ENCODE results near the gene PIK3CG. TPM values are rescaled to one million over a fixed set of nuclear protein-coding genes. Genes with fewer than 3 reads are reported as not detected.

Gene PIK3CG
- total and polyA plus RNA-seq, 3 donors from 2014 or later: 6.5 to 10.3 (median 9.3) TPM

DNA sequence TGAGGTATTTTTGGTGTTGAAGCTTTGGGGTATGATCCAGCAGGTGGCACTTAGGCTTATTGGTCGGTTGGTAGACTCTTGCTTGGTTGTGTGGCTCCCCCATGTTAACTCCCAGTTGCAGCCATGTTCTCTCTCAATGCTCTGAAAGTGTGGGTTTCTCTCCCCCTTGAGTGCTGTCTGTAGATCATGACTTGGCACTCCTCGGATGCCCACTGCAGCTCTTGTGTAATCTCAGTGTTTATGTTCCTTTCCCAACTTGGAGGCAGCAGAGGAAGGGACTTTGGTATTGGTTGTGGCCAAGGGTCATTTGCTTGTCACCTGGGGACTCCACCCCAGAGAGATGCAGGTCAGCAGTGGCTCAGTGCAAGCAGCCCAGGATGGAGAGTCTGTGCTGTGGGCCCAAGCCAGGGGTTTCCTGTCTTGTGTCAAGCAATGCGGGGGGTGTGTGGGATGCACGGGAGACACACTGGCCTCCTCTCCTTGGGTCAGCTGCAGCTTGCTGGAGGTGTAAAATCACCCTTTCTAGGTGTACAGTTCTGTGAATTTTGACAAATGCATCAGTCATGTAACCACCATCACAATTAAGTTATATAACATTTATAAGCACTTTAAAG is 36.9 kb downstream of the PIK3CG start:
- no peak for DNase-seq
- Histone ChIP-seq H3K4me1 (no peaks in the 10 kb centered on the region), H3K36me3 (ENCODE audit: low read depth, missing control alignments) (no peaks in the 10 kb centered on the region), H3K27ac (no peak overlapping the region), H3K9me3 (no peaks in the 10 kb centered on the region), H3K4me3 (no peak overlapping the region), H3K27me3 (no peaks in the 10 kb centered on the region)
- no peak for TF ChIP-seq POLR2A (IDR thresholded peaks at IDR 0.05)
- TF ChIP-seq, protein P1, sequence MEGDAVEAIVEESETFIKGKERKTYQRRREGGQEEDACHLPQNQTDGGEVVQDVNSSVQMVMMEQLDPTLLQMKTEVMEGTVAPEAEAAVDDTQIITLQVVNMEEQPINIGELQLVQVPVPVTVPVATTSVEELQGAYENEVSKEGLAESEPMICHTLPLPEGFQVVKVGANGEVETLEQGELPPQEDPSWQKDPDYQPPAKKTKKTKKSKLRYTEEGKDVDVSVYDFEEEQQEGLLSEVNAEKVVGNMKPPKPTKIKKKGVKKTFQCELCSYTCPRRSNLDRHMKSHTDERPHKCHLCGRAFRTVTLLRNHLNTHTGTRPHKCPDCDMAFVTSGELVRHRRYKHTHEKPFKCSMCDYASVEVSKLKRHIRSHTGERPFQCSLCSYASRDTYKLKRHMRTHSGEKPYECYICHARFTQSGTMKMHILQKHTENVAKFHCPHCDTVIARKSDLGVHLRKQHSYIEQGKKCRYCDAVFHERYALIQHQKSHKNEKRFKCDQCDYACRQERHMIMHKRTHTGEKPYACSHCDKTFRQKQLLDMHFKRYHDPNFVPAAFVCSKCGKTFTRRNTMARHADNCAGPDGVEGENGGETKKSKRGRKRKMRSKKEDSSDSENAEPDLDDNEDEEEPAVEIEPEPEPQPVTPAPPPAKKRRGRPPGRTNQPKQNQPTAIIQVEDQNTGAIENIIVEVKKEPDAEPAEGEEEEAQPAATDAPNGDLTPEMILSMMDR (IDR thresholded peaks at IDR 0.05): no peak
- 84 to 91% methylated on average over 4 of the region's 4 CpGs for WGBS, 2 donors
- intact Hi-C loops (cut with DNase I; ENCODE audit: low total_unique reads): no loop called here

DNA sequence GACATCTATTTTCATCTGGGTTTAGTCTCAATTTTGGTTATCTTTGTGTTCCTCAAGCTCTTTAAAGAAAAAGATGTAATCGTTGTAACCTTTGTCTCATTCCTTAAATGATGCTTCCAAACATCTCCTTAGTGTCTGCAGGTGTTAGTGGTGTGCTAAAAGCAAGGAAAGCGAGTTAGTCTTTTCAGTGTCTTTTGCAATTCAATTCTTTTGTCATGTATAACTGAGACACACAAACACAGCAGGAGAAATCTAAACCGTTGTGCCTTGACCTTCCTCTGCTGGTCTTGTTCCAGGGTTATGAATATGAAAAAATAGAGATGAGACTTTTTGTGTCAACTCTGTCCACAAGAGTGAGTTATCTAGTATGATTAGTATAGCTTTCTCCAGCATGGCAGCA is 40.7 kb downstream of the PIK3CG start:
- TF ChIP-seq, protein P1 (IDR thresholded peaks at IDR 0.05): no peak
- no peak for TF ChIP-seq POLR2A (IDR thresholded peaks at IDR 0.05)
- DNase-seq: no peak
- Histone ChIP-seq H3K36me3 (ENCODE audit: low read depth, missing control alignments) (no peaks in the 10 kb centered on the region), H3K4me3 (no peak overlapping the region), H3K9me3 (no peaks in the 10 kb centered on the region), H3K27me3 (no peaks in the 10 kb centered on the region), H3K27ac (no peak overlapping the region), H3K4me1 (no peaks in the 10 kb centered on the region)
- WGBS, 2 donors: 52 to 61% methylated on average over 3 of the region's 3 CpGs
- intact Hi-C loops (cut with DNase I; ENCODE audit: low total_unique reads): no loop called here

DNA sequence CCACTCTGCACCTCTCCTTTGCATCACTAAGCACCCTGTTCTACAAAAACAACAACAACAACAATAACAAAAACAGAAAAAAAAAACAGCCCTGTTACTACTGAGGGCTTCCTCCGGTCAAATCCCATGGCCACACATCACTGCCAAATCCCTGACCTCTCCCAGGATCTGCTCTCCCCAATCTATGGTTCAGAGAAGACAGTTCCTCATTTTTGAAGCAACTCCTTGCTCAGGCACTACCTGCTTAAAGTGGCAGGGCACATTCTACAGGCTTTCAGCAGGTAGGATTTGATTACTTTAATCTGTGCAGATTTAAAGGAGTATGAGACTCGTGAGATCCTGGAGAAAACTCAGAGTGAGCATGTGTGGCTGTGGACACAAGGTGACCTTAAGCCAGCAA is 46.9 kb downstream of the PIK3CG start:
- no peak for TF ChIP-seq POLR2A (IDR thresholded peaks at IDR 0.05)
- TF ChIP-seq, protein P1 (IDR thresholded peaks at IDR 0.05): no peak
- Histone ChIP-seq H3K27ac (no peak overlapping the region), H3K4me3 (no peak overlapping the region), H3K27me3 (no peaks in the 10 kb centered on the region), H3K36me3 (ENCODE audit: low read depth, missing control alignments) (no peaks in the 10 kb centered on the region), H3K4me1 (no peaks in the 10 kb centered on the region), H3K9me3 (no peaks in the 10 kb centered on the region)
- no peak for DNase-seq
- WGBS, 2 donors: 76 to 83% methylated on average over 2 of the region's 2 CpGs
- intact Hi-C loops (cut with DNase I; ENCODE audit: low total_unique reads): no loop called here

DNA sequence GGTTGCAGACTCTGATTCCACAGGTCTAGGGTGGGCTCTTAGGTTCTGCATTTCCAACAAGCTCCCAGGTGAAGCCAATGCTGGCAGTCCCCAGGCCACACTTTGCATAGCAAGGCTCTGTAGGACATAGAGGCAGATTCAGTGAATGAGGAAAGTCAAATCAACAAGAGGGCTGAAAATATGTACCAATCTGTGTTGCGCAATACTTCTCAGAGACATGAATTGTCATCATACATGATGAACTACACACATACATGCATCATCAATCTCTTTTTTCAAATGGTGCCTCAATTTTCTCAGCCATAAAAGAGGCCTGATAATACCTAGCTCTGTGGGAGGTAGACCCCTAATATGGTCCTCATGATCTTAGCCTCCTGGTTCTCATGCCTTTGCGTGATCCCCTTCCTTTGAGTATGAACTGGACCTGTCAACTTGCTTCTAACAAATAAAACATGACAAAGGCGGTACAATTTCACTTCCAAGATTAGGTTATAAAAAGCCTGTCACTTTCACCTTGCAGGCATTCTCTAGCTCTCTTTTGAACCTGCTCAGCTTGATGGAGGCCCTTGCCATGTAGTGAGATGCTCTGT is 49.0 kb downstream of the PIK3CG start:
- intact Hi-C loops (cut with DNase I; ENCODE audit: low total_unique reads): no loop called here
- H3K4me3 ChIP-seq: no peak overlapping the region
- no peak overlapping the region for H3K27ac ChIP-seq
- no peaks in the 10 kb centered on the region for H3K9me3 ChIP-seq
- no peaks in the 10 kb centered on the region for H3K4me1 ChIP-seq
- no peak for DNase-seq
- no peak for TF ChIP-seq POLR2A (IDR thresholded peaks at IDR 0.05)
- TF ChIP-seq, protein P1 (IDR thresholded peaks at IDR 0.05): no peak
- no peaks in the 10 kb centered on the region for H3K36me3 ChIP-seq (ENCODE audit: low read depth, missing control alignments)
- 94 to 98% methylated on average over 3 of the region's 3 CpGs for WGBS, 2 donors
- H3K27me3 ChIP-seq: no peaks in the 10 kb centered on the region

DNA sequence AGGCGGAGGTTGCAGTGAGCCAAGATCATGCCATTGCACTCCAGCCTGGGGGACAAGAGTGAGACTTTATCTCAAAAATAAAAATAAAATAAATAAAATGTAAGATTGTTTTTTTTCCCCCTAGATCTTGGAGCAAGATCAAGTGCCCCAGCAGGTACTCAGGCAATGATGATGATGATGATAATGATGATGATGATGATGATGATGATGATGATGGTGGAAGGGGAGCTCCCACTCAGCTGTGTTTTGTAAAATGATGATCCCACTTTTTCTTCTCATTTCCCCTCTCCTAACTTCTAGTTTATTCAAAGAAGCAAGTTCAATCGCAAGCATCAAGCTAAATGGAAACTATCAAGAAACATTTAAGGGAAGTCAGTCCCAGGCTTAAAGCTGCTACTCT is 50.3 kb downstream of the PIK3CG start:
- TF ChIP-seq, protein P1 (IDR thresholded peaks at IDR 0.05): no peak
- TF ChIP-seq POLR2A (IDR thresholded peaks at IDR 0.05): no peak
- Histone ChIP-seq H3K9me3 (no peaks in the 10 kb centered on the region), H3K36me3 (ENCODE audit: low read depth, missing control alignments) (no peaks in the 10 kb centered on the region), H3K4me3 (no peak overlapping the region), H3K27ac (no peak overlapping the region), H3K27me3 (no peaks in the 10 kb centered on the region), H3K4me1 (no peaks in the 10 kb centered on the region)
- WGBS, 2 donors: 71 to 96% methylated on average over 2 of the region's 2 CpGs
- intact Hi-C loops (cut with DNase I; ENCODE audit: low total_unique reads): no loop called here
- no peak for DNase-seq
